ENCODE data around the gene SP3.

SP3 gene

DNA sequence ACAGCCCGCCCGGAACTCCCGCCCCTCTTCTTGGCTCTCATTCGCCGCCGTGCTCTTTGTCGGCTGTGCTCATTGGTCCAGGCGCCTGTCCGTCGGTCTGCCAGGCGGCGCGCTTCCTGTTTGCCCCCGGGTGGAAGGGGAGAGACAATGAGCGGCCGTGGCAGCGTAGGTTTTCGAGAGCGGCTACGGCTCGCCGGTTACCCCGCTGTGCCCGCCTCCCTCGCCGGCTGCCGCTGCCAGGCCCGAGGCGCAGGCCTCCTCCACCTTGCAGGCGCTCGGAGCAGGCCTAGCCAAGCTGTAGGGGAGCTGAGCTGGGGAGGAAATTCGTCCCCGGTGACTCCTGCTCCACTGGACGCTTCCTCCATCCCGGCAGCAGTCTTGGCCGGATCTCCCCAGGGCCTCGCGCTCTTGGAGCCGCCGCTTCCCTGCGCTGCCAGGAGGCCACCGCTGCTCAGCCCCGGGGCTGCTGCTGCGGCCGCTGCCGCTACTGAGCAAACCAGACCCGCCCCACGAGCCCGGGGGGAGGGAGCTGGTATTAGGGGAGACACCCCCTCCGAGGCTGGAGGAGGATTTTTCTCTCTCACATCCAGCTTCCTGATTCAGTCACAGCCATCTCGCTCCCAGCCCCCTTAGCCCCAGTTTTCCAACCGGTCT, at the start of gene SP3:
Gene SP3, minus strand, starts transcription at position 2 of the 654 bp plus-strand sequence. CDS start 202 bp downstream, outside the sequence.
- DNase-seq, result peak; percentile 92 to 94

DNA sequence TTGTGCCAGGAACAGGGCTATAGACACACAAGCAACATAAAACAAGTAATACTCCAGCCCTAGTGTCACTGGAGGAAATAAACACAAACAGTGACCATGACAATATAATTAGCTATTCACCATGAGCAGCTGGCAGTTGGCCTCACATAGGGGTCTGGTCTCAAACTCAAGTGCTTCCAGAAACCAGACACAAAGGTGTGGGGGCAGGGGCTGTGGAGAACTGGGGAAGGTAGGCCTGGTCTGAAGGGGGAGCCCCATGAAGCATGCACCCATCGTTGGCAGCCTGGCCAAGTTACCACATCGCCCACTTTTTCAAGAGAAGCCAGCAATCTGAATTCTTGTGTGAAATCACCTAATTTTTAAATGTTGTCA, 49.5 kb upstream of the SP3 start:
- no peak for DNase-seq

DNA sequence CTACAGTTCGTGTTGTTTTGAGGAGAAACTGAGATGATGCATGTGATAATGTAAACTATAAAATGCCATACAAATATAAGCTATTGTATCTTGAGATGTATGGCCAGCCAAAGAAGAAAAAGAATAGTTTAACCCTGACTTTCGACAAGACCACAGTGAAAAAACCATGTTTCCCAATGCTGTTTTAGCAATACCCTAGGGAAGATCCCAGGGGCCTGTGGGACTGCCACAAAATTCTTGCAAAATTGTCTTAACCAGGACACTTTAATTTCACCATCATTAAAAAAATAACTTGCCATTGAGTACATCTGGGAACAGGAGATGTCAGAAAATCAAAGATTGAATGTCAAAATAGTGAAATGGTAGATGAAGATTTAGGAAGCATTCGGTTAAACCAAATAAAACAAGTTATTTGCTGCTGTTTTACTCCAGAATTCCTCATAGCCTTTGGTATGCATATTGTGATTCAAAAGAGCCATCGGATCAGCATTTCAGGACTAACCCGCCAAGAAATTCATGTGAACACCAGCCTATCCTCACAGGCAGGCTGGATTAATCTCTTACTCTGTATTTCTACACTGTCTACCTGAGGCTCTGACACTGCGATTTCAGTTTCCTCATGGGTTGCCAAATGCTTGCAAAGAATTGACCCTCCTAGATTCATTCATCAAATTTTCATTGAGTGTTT, 49.0 kb upstream of the SP3 start:
- no peak for DNase-seq

DNA sequence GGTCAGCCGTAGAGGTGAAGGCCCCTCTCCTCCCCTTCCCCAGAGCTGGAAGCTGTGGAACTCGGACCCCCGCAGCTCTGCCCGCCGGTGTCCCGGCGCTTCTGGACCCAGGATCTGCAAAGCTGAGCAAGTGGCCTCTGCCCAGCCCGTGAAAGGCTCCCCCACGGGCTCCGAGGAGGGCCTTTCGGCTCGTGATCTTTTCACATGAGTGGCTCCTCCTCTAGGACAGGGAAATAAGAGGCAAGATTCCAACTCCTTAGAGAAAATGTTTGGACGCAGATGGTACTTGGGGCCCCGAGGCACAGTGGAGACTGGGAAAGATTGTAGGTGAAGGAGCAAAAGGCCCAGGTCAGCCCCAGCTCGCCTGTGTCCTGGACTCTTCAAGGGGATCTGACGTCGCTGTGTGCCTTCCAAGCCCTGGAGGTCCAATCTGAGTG, 48.2 kb upstream of the SP3 start:
- no peak for DNase-seq

DNA sequence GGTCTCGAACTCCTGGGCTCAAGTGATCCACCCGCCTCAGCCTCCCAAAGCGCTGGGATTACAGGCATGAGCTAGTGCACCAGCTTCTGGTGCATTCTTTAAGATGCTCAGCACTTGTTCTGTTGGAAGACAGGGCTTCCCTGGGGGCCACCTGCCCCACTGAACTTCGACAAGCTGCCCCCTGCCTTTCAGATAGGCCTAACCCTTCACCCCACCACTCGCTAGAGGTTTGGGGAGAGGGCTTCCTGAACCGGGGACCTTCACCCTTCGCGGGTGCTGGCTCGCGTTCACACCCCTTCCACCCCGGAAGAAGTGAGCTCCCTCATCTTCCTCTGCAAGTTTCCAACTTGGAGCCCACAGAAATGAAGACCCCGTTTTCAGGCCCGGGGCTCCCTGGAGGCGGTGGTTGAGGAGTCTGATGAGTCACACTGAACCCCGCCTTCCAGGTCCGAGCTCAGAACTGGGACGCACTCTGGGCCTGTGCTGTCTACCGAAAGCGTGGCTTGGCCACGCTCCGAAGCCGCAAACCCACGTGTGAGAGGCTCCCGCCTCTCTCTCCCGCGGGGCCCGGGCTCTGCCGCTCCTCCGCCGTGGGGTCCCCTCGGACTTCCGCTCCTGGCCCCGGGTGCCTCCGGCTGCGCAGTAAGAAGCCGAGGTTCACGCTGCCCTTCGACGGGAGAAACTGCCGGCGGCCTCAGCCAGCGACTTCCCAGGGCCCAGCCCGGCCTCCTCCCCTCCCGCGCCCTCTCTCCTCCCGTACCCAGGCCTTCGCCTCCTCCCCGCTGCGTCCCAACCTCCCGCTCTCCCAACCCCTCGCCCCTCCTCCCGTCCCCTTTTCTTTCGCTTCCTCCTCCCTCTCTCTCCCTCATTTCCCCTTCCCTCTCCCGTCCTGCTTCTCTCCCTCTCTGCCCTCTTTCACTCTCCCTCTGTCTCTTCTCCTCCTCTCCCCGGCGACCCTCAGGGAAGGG, 47.5 kb upstream of the SP3 start:
- peak; percentile 14 to 16 for DNase-seq

DNA sequence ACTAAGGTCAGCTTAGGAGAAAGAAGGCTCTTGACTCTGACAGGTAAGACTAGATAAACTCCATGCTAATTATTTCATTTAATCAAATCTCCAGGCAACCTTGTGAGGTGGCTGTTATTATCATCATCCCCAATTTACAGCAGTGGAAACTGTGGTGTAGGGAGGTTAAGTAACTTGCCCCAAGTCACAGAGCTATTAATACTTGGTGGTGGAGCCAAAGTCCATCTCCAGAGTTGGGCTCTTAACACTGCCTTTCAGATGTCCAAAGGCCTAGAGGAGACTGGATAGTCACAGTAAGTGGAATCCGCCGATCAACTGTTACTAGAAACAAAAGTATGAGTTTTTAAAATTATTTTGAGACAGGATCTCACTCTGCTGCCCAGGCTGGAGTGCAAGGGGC, 46.6 kb upstream of the SP3 start:
- no peak for DNase-seq

DNA sequence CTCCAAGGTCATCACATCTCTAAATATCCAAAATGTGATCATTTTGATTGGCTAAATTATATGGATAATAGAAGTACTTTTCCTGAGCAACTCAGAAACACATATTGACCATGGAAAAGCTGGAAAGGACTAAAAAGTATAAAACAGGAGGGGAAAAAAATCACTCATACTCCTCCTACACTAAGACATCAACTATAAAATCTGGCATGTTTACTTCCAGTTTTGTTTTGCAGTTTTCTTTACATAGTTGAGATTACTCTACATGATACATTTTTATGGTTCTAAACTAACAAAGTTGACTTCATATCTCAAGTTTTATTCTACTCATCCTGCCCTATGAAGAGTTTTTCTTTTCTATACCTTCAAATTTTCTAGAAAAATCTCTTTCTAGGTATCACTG, 46.0 kb upstream of the SP3 start:
- DNase-seq, result no peak

DNA sequence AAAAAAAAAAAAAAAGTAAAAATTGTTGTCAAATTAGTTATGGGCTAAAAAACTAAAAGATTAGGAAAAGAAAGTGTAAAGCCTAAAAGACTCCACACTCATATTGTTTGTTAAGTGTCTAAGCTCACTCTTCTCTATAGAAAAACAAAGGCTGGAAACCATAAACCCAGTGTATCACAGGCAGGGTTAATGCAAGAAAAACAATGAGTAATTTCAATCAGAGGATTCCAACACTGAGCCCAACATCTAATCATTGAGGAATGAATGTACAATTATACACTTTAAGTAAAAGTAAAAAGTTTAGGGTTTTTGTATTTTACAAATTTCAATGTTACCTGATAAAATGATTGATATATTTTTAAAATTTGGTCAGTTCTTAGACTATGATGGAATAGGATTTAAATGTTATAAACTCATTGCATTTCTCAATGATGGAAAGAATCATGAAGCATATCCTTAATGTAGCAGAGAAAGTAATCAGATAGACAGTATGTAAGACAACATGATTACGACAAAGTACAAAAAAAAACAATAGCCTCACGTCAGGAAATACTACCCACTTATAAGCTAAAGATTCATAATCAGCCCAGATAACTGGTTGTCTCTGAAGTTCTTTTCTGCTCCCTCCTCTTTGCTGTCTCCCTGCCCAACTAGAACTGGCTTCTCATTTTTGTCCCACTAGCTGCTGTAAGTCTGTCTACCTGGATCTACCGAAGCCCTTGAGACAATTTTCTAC, 44.5 kb upstream of the SP3 start:
- DNase-seq, result no peak

DNA sequence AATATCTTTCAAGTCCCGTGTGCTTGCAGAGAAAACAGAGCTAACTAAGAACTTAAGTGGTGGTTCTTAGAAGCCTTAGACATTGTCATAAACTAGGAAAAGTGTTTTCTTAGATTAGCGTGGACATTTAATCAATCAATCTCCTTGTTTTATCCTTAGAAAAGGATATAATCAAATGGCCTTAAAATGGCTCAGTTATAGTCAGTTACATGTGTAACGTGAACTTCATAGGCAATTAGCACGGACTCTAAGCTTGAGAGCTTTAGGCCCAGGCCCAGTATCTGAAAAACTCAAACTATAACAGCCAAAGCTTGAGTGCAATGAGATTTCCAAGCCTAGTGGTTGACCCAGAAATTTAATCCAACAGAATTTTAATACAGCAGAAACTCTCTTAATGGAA, 43.5 kb upstream of the SP3 start:
- no peak for DNase-seq

DNA sequence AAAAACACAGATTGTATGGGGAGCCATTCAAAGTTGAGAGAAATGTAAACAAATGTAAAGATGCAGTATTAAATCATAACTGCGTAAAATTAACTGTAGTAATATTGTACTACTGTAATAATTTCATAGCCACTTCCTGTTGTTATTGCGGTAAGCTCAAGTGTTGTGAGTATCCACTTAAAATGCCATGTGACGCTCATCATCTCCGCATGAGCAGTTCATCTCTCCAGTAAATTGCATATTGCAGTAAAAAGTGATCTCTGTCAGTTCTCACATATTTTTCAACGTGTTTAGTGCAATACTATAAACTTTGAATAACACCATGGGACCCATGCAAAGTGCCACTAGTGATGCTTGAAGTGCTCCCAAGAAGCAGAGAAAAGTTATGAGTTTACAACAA, 41.8 kb upstream of the SP3 start:
- no peak for DNase-seq

DNA sequence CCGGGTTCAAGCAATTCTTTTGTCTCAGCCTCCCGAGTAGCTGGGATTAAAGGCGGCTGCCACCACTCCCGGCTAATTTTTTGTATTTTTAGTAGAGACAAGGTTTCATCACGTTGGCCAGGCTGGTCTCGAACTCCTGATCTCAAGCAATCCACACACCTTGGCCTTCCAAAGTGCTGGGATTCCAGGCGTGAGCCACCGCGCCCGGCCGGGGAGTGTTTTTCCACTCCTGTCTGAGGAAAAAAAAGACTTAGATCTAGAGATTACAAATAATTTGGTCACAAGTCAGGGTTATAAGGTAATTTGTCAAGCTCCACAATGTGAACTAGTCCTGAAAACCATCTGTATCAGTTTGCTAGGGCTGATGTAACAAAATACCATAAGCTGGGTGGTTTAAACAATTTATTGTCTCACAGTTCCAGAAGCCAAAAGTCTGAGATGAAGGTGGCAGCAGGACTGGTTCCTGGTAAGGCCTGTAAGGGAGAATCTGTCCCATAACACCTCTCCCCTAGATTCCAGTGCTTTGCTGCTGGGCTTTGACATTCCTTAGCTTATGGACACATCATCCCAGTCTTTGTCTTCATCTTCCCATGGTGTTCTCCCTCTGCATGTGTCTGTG, 40.7 kb upstream of the SP3 start:
- DNase-seq, result no peak

DNA sequence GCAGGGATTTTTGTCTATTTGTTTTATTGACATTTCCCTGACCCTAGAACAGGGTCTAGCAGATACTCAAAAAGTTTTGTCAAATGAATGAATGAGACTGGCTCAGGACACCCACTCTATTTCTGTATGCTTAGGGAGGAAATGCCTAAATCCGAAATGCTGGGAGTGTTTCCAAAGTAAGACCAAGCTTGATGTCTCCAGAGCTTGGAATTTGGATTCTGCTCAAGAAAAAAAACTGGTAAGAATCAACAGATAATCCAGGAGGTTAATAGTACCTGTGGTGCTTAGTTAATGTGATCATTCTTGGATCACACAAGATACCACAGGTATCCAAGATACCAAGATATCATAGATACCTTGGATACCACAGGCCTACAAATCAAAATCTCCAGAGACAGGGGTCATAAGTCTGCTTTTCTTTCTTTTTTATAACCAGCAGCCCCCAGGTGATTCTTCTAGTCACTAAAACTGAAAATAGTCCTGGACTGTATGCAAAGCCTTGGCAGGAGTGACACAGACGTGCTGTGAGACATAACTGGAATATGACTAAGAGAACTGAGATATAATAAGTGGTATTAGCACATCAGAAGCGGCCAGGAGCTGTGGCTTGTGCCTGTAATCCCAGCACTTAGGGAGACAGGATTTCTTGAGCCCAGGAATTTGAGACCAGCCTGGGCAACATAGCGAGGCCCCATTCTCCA, 39.9 kb upstream of the SP3 start:
- no peak for DNase-seq

DNA sequence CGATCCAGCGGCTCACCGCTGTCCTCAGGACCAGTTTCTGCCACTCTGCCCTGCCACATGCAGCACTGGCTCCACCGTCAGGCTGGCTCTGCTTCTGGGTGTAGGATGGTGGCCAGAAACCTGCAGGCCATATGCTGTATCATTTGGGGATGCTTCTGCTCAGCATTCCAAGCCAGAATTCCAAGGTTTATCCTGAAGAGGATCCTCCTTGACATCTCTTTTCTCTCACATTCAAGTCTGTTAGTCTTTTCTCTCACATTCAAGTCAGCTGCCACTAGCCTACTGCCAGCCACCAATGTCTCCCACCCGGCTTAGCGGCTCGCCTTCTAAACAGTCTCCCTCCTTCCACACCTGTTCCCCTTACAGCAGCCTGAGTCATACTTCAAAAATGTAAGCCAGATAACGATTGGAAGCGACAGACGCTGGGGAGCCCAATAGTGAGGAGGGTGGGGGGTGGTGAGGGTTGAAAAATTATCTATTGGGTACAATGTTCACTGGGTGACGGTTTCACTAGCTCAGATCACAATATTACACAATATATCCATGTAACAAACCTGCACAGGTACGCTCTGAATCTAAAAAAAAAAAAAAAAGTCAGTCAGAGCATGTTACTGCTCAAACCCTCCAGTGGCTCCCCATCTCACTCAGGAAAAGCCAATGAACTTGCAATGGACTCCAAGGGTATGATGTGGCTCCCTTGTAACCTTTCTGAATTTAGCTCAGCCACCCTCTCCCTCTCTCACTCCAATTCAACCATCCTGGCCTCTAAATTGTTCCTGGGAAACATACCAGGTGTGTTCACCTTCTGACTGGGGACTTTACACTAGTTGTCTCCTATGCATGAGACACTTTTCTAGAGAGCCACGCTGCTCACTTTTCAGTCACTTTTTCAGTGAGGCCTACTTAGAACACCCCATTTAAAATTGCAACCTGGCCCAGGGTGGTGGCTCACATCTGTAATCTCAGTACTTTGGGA, 38.8 kb upstream of the SP3 start:
- DNase-seq, result no peak

DNA sequence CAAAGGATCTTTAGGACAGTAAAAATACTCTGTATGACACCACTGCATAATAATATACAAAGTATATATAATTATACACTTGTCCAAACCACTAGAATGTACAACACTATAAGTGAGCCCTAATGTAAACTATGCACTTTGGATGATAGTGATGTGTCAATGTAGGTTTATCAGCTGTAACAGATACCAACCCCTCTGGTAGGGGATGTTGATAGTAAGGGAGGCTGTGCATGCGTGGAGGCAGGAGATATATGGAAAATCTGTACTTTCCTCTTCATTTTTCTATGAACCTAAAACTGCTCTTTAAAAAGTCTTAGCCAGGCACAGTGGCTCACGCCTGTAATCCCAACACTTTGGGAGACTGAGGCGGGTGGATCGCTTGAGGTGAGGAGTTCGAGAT, 37.5 kb upstream of the SP3 start:
- no peak for DNase-seq

DNA sequence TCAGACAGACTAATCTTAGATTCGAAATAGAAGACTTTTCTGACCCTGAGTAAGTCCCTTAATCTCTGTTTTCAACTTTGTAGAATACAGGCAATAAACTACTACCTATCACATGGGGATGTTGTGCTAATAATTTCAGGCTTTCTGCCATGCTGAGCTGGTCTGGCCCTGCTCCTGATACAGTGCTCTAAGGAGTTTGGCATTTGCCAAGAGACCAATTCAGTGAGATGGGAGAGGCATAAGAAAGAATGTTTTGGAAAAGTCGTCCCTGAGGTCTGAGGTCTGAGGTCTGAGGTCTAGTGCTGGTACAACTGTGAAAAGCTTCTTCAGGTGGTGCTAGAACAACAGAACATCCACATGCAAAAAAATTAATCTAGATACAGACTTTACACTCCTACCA, 35.9 kb upstream of the SP3 start:
- DNase-seq, result no peak

DNA sequence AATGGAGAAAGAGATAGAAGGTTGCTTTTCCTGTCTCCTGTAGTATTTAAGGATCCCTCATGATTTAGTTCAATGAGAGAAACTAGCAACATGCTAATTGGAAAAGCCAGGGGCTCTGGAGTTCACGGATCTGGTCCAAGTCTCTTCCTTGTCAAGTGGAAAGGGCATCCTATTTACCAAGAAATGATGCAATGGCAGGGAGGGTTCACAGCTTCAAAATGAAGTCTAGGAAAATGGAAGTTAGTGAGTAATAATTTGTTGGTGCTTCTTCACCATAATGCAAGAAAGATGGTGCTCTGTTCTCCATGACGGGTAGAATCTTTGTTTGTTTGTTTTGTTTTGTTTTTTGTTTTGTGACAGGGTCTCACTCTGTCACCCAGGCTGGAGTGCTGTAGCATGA, 34.6 kb upstream of the SP3 start:
- no peak for DNase-seq

DNA sequence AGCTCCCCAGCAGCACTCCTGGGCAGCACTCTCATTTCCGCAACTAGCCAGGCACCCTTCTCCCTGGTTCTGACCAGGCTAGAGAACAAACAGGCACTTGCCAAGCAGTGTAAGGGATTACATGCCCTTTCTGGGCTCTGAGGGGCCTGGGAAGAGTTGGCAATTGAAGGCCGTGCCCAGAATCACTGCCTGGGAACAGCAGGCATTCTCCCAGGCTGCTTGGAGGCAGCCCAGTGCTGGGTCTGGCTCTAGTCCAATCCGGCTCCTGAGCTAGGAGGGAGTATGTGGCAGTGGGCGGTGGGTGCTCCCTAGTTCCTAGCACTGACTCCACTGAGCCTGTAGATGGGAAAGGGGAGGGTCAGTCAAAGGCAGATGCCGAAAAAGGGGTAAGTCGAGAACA, 34.1 kb upstream of the SP3 start:
- DNase-seq, result no peak

DNA sequence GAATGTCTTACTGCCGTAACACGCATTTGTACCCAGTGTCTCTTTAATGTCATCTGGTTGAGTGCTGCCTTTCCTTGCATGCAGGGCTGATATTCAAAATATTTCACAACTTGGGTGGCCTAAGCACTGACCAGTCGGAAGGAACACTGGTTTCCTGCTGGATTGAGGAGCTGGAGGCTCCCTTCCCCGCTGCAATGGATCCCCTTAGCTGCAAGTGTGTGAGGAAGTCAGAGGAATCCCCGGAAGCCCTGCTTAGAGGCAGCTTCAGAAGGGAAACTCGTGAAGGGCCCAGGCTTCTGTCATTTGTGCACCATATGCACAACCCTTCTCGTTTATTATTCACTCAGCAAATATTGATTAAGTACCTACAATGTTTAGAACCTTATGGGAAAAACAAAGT, 33.2 kb upstream of the SP3 start:
- DNase-seq, result no peak

DNA sequence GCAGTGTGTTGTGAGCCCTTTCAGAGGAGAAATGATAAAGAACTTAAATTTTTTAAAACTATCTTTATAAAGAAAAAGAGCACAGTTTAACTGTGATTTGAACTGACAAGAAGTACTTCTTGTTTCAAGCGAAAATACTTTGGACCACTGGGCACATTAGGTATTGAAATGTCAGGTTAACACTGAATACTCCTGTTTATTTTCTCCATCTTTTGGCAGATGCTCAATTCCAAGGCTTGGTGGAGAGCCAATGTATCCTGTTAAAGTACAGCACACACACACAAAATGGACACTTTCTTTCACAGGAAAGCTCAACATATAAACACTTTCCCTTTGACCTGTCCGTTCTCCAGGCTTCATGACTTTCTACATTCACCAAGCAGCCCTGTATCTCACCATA, 32.6 kb upstream of the SP3 start:
- DNase-seq, result no peak

DNA sequence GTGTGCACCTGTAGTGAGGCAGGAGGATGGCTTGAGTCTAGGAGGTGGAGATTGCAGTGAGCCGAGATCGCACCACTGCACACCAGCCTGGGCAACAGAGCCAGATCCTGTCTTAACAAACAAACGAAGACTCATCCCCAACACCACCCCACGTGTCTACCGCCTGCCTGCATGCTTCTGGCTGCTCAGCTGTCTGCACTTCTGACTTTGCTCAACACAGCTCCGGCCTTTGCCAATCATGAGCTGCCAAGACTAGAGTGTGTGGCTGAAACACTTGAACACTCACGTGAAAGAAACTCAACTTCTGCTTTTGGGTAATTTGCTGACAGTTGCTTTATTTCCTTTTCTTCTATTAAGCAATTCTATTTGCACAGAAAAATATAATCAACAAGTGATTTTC, 32.1 kb upstream of the SP3 start:
- no peak for DNase-seq

DNA sequence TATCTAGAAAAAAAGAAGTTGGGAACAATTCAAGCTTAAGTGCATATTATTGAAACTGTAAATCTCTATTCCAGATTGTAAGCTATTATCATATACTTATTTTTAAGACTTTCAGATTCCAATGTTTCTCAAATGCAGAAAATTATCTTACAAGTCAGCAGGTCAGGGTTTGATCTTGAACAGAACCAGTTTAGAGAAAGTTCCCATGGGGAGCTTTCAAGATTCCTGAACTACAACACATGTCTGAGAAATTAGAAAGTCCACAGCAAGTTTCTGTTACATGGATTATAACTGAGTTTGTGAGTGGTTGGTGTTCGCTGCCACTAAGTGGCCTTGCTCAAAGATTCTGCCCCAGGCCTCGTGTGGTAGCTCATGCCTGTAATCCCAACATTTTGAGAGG, 31.6 kb upstream of the SP3 start:
- DNase-seq, result no peak

Measured in activated CD4-positive, alpha-beta T cell treated with anti-CD3 and anti-CD28 coated beads, Interleukin-2, amount 50 U/mL, for 4 hours (primary cell).